Measurements from ENCODE around the gene ZNF69. TPM values are rescaled to one million over a fixed set of nuclear protein-coding genes. Genes with fewer than 3 reads are reported as not detected.

ZNF69 gene
- total RNA-seq, 1 experiment from 2014 or later, result 6.2 TPM

Other genes starting within 250 kb of the ZNF69 start
- gene ZNF823, start 148.8 kb upstream of the ZNF69 start, total RNA-seq (2014; rRNA removed), result 7.1 and 10.2 TPM in 2 replicates
- 5.4 and 7.1 TPM in 2 replicates for gene ZNF441, start 120.8 kb upstream of the ZNF69 start, total RNA-seq (2014; rRNA removed)
- gene ZNF491, start 89.3 kb upstream of the ZNF69 start, total RNA-seq (2014; rRNA removed), result 0.80 and 0.90 TPM in 2 replicates
- 7.0 and 8.2 TPM in 2 replicates for gene ZNF440, start 73.5 kb upstream of the ZNF69 start, total RNA-seq (2014; rRNA removed)
- gene ZNF439, start 39.1 kb upstream of the ZNF69 start, total RNA-seq (2014; rRNA removed), result 0.11 and 0.26 TPM in 2 replicates
- 8.7 and 9.5 TPM in 2 replicates for gene ZNF700, start 37.3 kb downstream of the ZNF69 start, total RNA-seq (2014; rRNA removed)
- gene ZNF763, start 77.3 kb downstream of the ZNF69 start, total RNA-seq (2014; rRNA removed), result 0.69 and 1.7 TPM in 2 replicates
- 4.1 and 5.7 TPM in 2 replicates for gene ZNF433, start 147.9 kb downstream of the ZNF69 start, total RNA-seq (2014; rRNA removed)
- 0.38 and 0.46 TPM in 2 replicates for gene ZNF878, start 165.2 kb downstream of the ZNF69 start, total RNA-seq (2014; rRNA removed)
- gene ZNF844, start 176.9 kb downstream of the ZNF69 start, total RNA-seq (2014; rRNA removed), result 2.5 and 2.8 TPM in 2 replicates

Data from LHCN-M2 (cell line).